ENCODE measurements around the gene GAREM1. TPM values are rescaled to one million over a fixed set of nuclear protein-coding genes. Genes with fewer than 3 reads are reported as not detected.
A peak's percentile ranks its signal among the peaks of the same experiment; 100 is the strongest.
"Not testable (repeated sequence)": the region's sequence is repeated elsewhere in the genome, so short reads cannot be mapped to it uniquely, and the experiment has no call there.

Gene GAREM1
- total RNA-seq, 1 donor from 2014 or later, result 11.5 TPM

GRCh38 chr18:32346671-32347070 is 124.0 kb downstream of the GAREM1 start:
- TF ChIP-seq CTCF (IDR thresholded peaks at IDR 0.05), result no peak
- peak; percentile 53 for ATAC-seq
- no peak overlapping the region for H3K4me3 ChIP-seq
- H3K9me3 ChIP-seq, result no peaks in the 10 kb centered on the region
- intact Hi-C loops (cut with DNase I), result no loop called here
- no peaks in the 10 kb centered on the region for H3K27me3 ChIP-seq
- H3K4me1 ChIP-seq, result peaks cover 8% of the 10 kb centered on the region
- no peak for DNase-seq
- H3K27ac ChIP-seq, result peak overlapping the region; percentile 48
- no peaks in the 10 kb centered on the region for H3K36me3 ChIP-seq

GRCh38 chr18:32343634-32344033 is 127.0 kb downstream of the GAREM1 start:
- Histone ChIP-seq H3K4me1 (no peaks in the 10 kb centered on the region), H3K4me3 (no peak overlapping the region), H3K36me3 (no peaks in the 10 kb centered on the region), H3K27ac (no peak overlapping the region), H3K27me3 (no peaks in the 10 kb centered on the region), H3K9me3 (no peaks in the 10 kb centered on the region)
- DNase-seq, result no peak
- intact Hi-C loops (cut with DNase I), result no loop called here
- no peak for TF ChIP-seq CTCF (IDR thresholded peaks at IDR 0.05)
- no peak for ATAC-seq

GRCh38 chr18:32341112-32341511 is 129.6 kb downstream of the GAREM1 start:
- H3K4me1 ChIP-seq; ATAC-seq; H3K9me3 ChIP-seq; H3K27me3 ChIP-seq; intact Hi-C loops (cut with DNase I); H3K4me3 ChIP-seq; H3K36me3 ChIP-seq; H3K27ac ChIP-seq; DNase-seq: not testable (repeated sequence)

GRCh38 chr18:32339045-32339444 is 131.6 kb downstream of the GAREM1 start:
- no peaks in the 10 kb centered on the region for H3K36me3 ChIP-seq
- DNase-seq (no peak), ATAC-seq (no peak)
- H3K4me1 ChIP-seq, result no peaks in the 10 kb centered on the region
- no peaks in the 10 kb centered on the region for H3K27me3 ChIP-seq
- no peak for TF ChIP-seq CTCF (IDR thresholded peaks at IDR 0.05)
- H3K9me3 ChIP-seq, result no peaks in the 10 kb centered on the region
- no peak overlapping the region for H3K27ac ChIP-seq
- H3K4me3 ChIP-seq, result no peak overlapping the region
- intact Hi-C loops (cut with DNase I), result no loop called here

- no peaks in the 10 kb centered on the region for H3K36me3 ChIP-seq
- intact Hi-C loops (cut with DNase I), result no loop called here
- no peak overlapping the region for H3K4me3 ChIP-seq
- DNase-seq, result no peak
- peak; percentile 32 for ATAC-seq
- no peaks in the 10 kb centered on the region for H3K4me1 ChIP-seq
- no peak for TF ChIP-seq CTCF (IDR thresholded peaks at IDR 0.05)
- no peak overlapping the region for H3K27ac ChIP-seq
- H3K9me3 ChIP-seq, result no peaks in the 10 kb centered on the region
- H3K27me3 ChIP-seq, result no peaks in the 10 kb centered on the region
Measured at GRCh38 chr18:32337821-32338220, 132.9 kb downstream of the GAREM1 start.

GRCh38 chr18:32337347-32337746 is 133.3 kb downstream of the GAREM1 start:
- H3K4me1 ChIP-seq, result no peaks in the 10 kb centered on the region
- no peak overlapping the region for H3K27ac ChIP-seq
- H3K4me3 ChIP-seq, result no peak overlapping the region
- no peak for TF ChIP-seq CTCF (IDR thresholded peaks at IDR 0.05)
- intact Hi-C loops (cut with DNase I), result no loop called here
- H3K27me3 ChIP-seq, result no peaks in the 10 kb centered on the region
- no peaks in the 10 kb centered on the region for H3K9me3 ChIP-seq
- no peak for ATAC-seq
- no peak for DNase-seq
- no peaks in the 10 kb centered on the region for H3K36me3 ChIP-seq

All from upper lobe of right lung (tissue), 1 donor.